MM.1S (cell line): ENCODE results near the gene GULP1.

ENCODE experiments used
- EZH2 ChIP-seq: fragments of 300-600 bp; sonication (generic); optimal IDR thresholded peaks from 2 replicates; pipeline ENCODE3; 2017; ENCODE audit warnings: low read depth, mild to moderate bottlenecking, antibody characterized with exemption, low read length, mixed read lengths
- TF ChIP-seq, protein P1 (sequence below): fragments of 300-600 bp; sonication (generic); IDR thresholded peaks from 2 replicates; pipeline ENCODE4 v1.5.1; 2016; ENCODE audit warnings: antibody characterized with exemption, low read length, mixed read lengths

DNA sequence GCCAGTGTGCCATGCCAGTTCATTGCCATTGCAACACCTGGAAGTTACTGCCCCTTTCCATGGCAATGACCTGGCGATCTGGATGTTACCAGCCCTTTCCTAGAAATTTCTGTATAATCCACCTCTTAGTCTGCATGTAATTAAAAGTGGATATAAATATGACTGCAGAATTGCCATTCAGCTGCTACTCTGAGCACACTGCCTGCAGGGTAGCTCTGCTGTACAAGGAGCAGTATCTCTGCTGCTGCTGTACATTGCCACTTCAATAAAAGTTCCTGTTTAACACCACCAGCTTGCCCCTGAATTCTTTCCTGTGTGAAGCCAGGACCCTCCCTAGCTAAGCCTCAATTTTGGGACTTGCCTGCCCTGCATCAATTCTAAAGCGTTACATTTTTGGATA, 17.4 kb upstream of the GULP1 start:
- TF ChIP-seq, protein P1, sequence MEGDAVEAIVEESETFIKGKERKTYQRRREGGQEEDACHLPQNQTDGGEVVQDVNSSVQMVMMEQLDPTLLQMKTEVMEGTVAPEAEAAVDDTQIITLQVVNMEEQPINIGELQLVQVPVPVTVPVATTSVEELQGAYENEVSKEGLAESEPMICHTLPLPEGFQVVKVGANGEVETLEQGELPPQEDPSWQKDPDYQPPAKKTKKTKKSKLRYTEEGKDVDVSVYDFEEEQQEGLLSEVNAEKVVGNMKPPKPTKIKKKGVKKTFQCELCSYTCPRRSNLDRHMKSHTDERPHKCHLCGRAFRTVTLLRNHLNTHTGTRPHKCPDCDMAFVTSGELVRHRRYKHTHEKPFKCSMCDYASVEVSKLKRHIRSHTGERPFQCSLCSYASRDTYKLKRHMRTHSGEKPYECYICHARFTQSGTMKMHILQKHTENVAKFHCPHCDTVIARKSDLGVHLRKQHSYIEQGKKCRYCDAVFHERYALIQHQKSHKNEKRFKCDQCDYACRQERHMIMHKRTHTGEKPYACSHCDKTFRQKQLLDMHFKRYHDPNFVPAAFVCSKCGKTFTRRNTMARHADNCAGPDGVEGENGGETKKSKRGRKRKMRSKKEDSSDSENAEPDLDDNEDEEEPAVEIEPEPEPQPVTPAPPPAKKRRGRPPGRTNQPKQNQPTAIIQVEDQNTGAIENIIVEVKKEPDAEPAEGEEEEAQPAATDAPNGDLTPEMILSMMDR, result no peak
- no peak for TF ChIP-seq EZH2
